ENCODE results near the gene SORCS2.

- TF ChIP-seq CTCF (IDR thresholded peaks at IDR 0.05 in 4 of 5, conservative IDR thresholded peaks at IDR 0.05 in 1 of 5) (no peak), POLR2A (IDR thresholded peaks at IDR 0.05) (no peak)
Measured at GRCh38 chr4:7190278-7190594, 2.1 kb upstream of the SORCS2 start.

Measured in gastrocnemius medialis (tissue), 4 donors.